GM20000 (cell line): ENCODE measurements around the gene DHX29.

ENCODE experiments used
- DNase-seq: peaks from one replicate; pipeline ENCODE4 v3.0.0; 2012; ENCODE audit warnings: low spot score
- CTCF ChIP-seq: IDR thresholded peaks from 2 replicates; pipeline ENCODE4 v1.5.1; 2012; ENCODE audit warnings: mild to moderate bottlenecking, control low read depth; ENCODE audit errors: extremely low read depth, missing control alignments

Gene DHX29

GRCh38 chr5:55307383-55308253 lies at the start of gene DHX29, which contains the start of gene MTREX:
TSS of gene DHX29 (minus strand) at chr5:55307694. CDS start at chr5:55307573, 121 bp downstream.
TSS of gene MTREX (plus strand) at chr5:55307989. CDS start at chr5:55308014, 25 bp downstream.
- peak; percentile 86 for DNase-seq
- TF ChIP-seq CTCF: no peak

- TF ChIP-seq CTCF: no peak
- DNase-seq: no peak
Measured at GRCh38 chr5:55356896-55357295, 49.4 kb upstream of the DHX29 start.

- no peak for TF ChIP-seq CTCF
- DNase-seq: no peak
Measured at GRCh38 chr5:55350754-55351153, 43.3 kb upstream of the DHX29 start.

- TF ChIP-seq CTCF: no peak
- no peak for DNase-seq
Measured at GRCh38 chr5:55347786-55348185, 40.3 kb upstream of the DHX29 start.

GRCh38 chr5:55345327-55345726 lies 37.8 kb upstream of the DHX29 start:
- no peak for DNase-seq
- TF ChIP-seq CTCF: no peak

- peak; percentile 54 for TF ChIP-seq CTCF
- DNase-seq: no peak
Measured at GRCh38 chr5:55344392-55344992, 37.0 kb upstream of the DHX29 start.

- TF ChIP-seq CTCF: no peak
- no peak for DNase-seq
Measured at GRCh38 chr5:55343609-55344008, 36.1 kb upstream of the DHX29 start.
